Measurements from ENCODE around the gene STIP1.
A peak's percentile ranks its signal among the peaks of the same experiment; 100 is the strongest.

Gene STIP1

GRCh38 chr11:64161037-64161436 lies 24.9 kb upstream of the STIP1 start:
- TF ChIP-seq REST (IDR thresholded peaks at IDR 0.05; ENCODE audit: low read depth) (no peak), EGR1 (IDR thresholded peaks at IDR 0.05) (no peak), CREB1 (IDR thresholded peaks at IDR 0.05; ENCODE audit: low read depth) (no peak), YY1 (IDR thresholded peaks at IDR 0.05; ENCODE audit: low read depth) (no peak), TAF1 (IDR thresholded peaks at IDR 0.05; ENCODE audit: low read depth) (no peak), EP300 (IDR thresholded peaks at IDR 0.05; ENCODE audit: borderline replicate concordance) (no peak), CEBPB (IDR thresholded peaks at IDR 0.05) (no peak), MAX (IDR thresholded peaks at IDR 0.05) (no peak), TCF12 (IDR thresholded peaks at IDR 0.05; ENCODE audit: low read depth) (no peak), ZBTB7A (IDR thresholded peaks at IDR 0.05; ENCODE audit: low read depth) (no peak), TEAD4 (IDR thresholded peaks at IDR 0.05) (no peak), RAD21 (IDR thresholded peaks at IDR 0.05; ENCODE audit: low read depth) (no peak), FOXM1 (IDR thresholded peaks at IDR 0.05; ENCODE audit: borderline replicate concordance, low read depth) (no peak)

- TF ChIP-seq FOXM1 (IDR thresholded peaks at IDR 0.05; ENCODE audit: borderline replicate concordance, low read depth) (no peak), MAX (IDR thresholded peaks at IDR 0.05) (no peak), EGR1 (IDR thresholded peaks at IDR 0.05) (no peak), CEBPB (IDR thresholded peaks at IDR 0.05) (no peak), REST (IDR thresholded peaks at IDR 0.05; ENCODE audit: low read depth) (no peak), EP300 (IDR thresholded peaks at IDR 0.05; ENCODE audit: borderline replicate concordance) (no peak), TCF12 (IDR thresholded peaks at IDR 0.05; ENCODE audit: low read depth) (no peak), TEAD4 (IDR thresholded peaks at IDR 0.05) (no peak), ZBTB7A (IDR thresholded peaks at IDR 0.05; ENCODE audit: low read depth) (no peak), USF1 (IDR thresholded peaks at IDR 0.05) (no peak), NFIC (IDR thresholded peaks at IDR 0.05) (no peak), YY1 (IDR thresholded peaks at IDR 0.05; ENCODE audit: low read depth) (no peak), RAD21 (IDR thresholded peaks at IDR 0.05; ENCODE audit: low read depth) (no peak), TAF1 (IDR thresholded peaks at IDR 0.05; ENCODE audit: low read depth) (no peak)
Observed at GRCh38 chr11:64163951-64164350, 22.0 kb upstream of the STIP1 start.

GRCh38 chr11:64164392-64165312 lies 21.3 kb upstream of the STIP1 start:
- TF ChIP-seq CEBPB (IDR thresholded peaks at IDR 0.05) (no peak), MAX (IDR thresholded peaks at IDR 0.05) (peak; percentile 83), TCF12 (IDR thresholded peaks at IDR 0.05; ENCODE audit: low read depth) (no peak), USF1 (IDR thresholded peaks at IDR 0.05) (peak; percentile 80), REST (IDR thresholded peaks at IDR 0.05; ENCODE audit: low read depth) (no peak), CREB1 (IDR thresholded peaks at IDR 0.05; ENCODE audit: low read depth) (no peak), TAF1 (IDR thresholded peaks at IDR 0.05; ENCODE audit: low read depth) (0 out of 2 replicates have a peak, but pooled peaks have one; percentile 35), RAD21 (IDR thresholded peaks at IDR 0.05; ENCODE audit: low read depth) (no peak)

GRCh38 chr11:64165481-64165841 lies 20.5 kb upstream of the STIP1 start:
- TF ChIP-seq MAX (IDR thresholded peaks at IDR 0.05) = no peak
- TF ChIP-seq RAD21 (IDR thresholded peaks at IDR 0.05; ENCODE audit: low read depth) = no peak
- no peak for TF ChIP-seq TAF1 (IDR thresholded peaks at IDR 0.05; ENCODE audit: low read depth)
- TF ChIP-seq EGR1 (IDR thresholded peaks at IDR 0.05) = no peak
- 0 out of 2 replicates have a peak, but pooled peaks have one; percentile 23 for TF ChIP-seq YY1 (IDR thresholded peaks at IDR 0.05; ENCODE audit: low read depth)
- no peak for TF ChIP-seq CREB1 (IDR thresholded peaks at IDR 0.05; ENCODE audit: low read depth)
- no peak for TF ChIP-seq FOXM1 (IDR thresholded peaks at IDR 0.05; ENCODE audit: borderline replicate concordance, low read depth)
- no peak for TF ChIP-seq CEBPB (IDR thresholded peaks at IDR 0.05)
- TF ChIP-seq EP300 (IDR thresholded peaks at IDR 0.05; ENCODE audit: borderline replicate concordance) = no peak
- TF ChIP-seq TCF12 (IDR thresholded peaks at IDR 0.05; ENCODE audit: low read depth) = no peak
- peak; percentile 15; the same call in 1 of the 2 replicates for TF ChIP-seq USF1 (IDR thresholded peaks at IDR 0.05)
- no peak for TF ChIP-seq NFIC (IDR thresholded peaks at IDR 0.05)
- no peak for TF ChIP-seq REST (IDR thresholded peaks at IDR 0.05; ENCODE audit: low read depth)

Measured in Ishikawa (cell line).